CD4-positive, alpha-beta T cell treated with Interleukin-1 beta for 1 hour (primary cell): ENCODE results near the gene MAST4.

Experiments used
- DNase-seq, 2 donors: peaks; one replicate each; pipeline ENCODE4 v3.0.0-alpha.2; 2020 to 2022

The MAST4 gene

DNA sequence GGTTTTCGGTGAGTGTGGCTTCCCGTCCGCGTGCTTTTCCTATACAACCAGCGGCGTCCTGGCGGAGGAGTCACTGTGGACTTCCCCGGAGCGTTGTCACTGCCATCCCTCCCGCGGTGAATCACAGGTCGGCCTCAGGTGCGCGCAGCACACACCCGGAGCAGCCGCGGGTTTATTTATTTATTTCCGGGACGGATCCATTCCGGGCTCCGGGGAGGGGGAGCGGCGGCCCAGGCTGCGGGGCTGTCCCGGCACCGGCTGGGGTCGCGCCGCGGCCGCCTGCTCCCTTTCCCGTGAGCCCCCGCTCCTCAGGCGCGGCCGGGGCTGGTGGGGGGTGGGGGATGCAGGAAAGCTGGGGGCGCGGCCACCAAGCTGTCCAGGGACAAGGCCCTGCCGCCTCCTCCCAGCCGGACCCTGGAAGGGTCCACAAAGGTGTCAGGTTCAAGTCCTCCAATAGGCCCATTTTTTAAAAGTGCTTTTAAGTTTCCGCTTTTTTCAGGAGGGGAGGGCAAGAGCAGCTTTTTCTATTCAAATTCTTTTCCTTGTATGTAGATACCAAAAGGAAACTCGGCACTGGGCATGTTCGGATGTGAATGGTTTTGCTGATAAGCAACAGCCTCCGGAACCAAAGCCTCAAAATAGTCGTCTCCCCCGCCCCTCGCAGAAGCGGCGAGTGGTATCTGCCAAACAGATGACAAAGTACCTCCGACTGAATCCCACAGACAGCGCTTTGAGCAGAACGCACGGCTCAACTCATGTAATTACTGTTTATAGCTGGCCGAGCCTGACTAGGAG lies 407.9 kb downstream of the MAST4 start:
- peak; percentile 87 to 91 for DNase-seq

GRCh38 chr5:67004730-67005350 lies 408.6 kb downstream of the MAST4 start:
- DNase-seq = no peak

DNA sequence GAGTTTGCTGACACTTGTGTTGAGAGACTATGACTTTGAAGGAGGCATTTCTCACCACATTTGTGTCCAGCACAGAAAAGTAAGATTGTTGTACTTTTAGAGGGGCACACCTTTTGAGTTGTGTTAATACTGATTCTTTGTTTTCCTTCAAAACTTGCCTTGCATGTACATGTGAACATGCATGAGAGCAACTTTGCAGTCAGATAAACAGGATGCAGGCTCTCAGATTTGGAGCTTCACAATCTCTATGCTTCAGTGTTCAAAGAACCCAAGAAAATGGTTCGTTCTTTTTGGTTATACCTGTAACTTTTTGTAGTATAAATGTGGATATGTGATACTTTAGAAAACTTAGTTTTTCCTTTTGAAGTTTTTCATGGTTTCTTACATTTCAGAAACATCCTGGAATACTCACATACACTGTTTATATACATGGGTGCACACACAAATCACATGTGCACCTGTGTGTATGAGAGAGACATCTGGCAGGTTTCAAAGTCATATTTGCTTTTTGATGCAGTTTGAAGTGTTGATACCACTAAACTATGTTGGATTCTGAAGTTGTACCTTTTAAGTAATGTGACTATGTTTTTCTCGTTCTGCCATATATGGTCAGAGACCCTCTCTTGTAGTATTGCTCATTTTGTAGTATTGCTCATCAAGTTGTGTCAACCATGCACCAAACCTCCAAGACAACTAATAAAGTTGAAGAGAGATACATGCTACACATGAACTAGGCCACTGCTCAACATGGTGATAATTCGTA lies 409.7 kb downstream of the MAST4 start:
- peak in 1 of 2 donors; percentile 9 for DNase-seq

DNA sequence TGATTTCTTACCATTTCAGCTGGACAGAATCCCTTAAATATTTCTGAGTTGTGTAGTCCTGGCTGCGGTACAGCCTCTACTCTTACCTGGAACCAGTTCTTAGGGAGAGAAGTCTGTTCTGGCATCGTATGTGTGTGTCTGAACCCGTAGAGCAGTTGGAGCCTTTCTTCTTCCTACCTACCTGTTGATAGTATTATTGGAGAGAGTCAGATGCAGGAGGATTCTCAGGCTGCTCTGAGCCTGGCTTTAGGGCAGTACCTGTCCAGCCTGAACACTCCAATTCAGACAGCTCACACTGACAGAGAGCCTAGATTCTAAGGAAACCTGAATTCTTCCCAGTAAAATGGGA lies 410.3 kb downstream of the MAST4 start:
- DNase-seq = no peak

DNA sequence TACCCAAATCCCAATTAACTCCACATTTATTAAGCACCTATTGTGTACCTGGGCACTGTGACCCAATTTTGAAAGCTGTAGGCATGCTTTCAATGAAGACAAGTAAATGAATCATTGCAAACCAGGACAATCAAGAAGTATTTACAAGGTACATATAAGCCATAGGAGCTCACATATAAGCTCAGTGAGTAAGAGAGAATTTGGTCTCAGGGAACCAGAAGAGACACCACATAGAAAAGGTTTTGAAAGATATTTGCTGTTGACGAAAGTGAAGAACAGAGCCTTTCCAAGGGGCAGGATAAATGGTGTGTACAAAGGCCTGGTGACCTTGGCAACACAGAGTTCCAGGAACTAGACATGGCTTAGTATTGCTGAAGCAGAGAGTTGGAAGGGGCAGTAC lies 412.8 kb downstream of the MAST4 start:
- no peak for DNase-seq

- DNase-seq = no peak
Observed at GRCh38 chr5:67010684-67011409, 414.7 kb downstream of the MAST4 start.

DNA sequence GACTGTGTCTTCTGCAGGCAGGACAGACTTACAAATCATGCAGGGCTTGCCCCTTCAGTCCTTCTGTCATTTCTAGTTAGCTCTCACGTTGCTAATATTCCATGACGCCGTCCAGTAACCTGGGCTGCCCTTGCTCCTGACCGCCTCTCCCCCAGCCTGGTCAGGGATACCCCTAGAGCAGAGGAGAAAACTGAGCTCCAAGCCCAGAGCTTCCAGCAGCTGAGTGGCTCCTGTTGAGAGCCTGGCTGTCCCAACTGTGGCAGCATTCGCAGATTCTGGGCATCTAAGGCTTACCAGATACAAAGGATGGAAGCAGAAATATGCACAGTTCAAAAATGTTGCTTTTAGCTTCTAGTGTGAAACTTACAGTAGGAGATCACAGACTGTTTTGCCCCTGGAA lies 415.2 kb downstream of the MAST4 start:
- no peak for DNase-seq

- DNase-seq = no peak
Observed at GRCh38 chr5:67012171-67012570, 416.0 kb downstream of the MAST4 start.

DNA sequence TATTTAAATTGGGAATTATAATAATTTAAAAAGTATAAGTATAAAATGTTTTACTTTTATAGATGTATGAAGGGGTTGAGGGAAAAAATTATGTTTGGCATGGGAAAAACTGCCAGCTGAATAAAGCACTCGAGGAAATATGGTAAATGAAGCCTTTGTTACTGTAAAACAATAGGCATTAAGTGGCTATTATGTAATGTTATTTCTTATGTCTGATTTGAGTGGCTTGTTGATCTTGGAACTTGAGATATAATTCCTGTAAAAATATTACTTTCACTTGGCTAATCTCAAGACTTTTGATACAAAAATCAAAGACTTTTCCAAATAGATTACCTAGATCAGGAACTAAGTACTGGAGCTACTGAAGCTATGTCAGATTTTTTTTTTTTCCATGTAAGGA lies 417.5 kb downstream of the MAST4 start:
- DNase-seq = no peak

DNA sequence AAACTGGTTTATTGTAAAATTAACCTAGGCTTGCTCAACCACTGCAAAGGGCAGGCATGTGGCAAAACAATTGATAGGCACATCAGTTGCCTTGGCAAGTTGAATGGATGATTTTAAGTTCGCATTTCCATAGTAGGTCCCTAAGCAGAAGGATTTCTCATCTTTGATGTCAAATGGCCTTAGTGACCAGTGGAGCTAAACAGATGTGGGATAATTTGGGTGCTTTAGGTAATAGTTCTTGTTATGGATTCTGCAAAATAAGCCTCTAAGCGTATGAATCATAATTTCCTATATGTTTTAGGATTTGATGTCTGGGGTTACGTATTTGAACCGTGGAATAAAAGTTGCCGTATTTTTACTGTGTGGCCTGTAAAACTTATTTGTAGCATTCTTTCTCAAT lies 418.0 kb downstream of the MAST4 start:
- DNase-seq = no peak

- no peak for DNase-seq
Observed at GRCh38 chr5:67014957-67015400, 418.8 kb downstream of the MAST4 start.

- no peak for DNase-seq
Observed at GRCh38 chr5:67015541-67016191, 419.5 kb downstream of the MAST4 start.

DNA sequence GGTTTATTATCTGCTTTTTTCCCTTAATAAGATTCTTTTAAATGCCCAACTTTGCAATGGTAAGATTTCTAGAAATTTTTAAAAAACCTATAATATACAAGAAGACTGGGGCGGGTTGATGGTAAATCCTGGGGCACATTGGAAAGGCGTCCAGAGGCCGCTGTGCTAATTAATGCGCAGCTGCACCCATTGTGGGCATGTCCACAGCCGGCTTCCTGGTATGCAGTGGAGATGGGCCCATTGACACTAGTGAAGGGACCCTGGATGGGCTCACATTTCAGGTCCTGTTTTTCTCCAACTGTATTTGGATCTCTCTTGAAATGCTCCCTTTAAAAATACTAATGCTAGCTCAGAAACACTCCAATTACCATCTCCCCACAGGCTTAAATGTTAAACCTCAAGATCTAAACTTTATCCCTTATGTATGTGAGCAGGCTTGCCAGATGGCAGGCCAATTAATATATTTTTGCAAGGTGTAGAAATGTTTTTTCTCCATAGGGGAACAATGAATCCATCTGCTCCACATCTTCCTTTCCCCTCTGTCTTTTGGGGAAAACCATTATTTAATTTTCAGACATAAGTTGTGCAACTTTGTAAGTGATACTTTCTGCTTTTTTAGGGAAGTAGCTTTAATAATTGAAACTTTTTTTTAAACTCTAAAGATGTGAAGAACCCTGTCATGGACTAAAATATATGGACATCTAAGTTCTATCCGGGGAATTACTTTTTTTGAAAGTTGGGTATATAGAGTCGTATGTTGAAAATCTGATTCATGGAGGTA lies 423.1 kb downstream of the MAST4 start:
- DNase-seq = no peak

GRCh38 chr5:67020096-67020615 lies 424.0 kb downstream of the MAST4 start:
- DNase-seq = no peak

GRCh38 chr5:67021031-67021430 lies 424.8 kb downstream of the MAST4 start:
- no peak for DNase-seq

DNA sequence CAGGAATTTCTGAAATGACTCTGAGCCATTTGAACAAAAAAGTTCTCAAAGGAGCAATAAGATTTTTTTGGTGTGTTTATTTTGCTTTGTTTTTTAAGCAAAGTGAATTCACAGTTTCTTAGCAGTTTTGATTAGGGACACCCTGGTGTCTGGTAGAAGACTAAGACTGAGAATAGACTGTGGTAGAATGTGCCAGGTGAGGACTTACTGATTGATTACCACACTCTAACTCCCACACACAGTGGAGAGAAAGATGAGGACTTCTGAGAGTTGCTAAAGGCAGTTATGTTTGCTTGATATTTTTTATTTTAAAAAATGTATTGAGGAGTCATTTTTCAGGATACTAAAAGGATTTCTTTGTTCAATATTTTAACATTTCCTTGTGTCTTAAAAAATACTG lies 425.3 kb downstream of the MAST4 start:
- DNase-seq = no peak

- no peak for DNase-seq
Observed at GRCh38 chr5:67021962-67022361, 425.8 kb downstream of the MAST4 start.

DNA sequence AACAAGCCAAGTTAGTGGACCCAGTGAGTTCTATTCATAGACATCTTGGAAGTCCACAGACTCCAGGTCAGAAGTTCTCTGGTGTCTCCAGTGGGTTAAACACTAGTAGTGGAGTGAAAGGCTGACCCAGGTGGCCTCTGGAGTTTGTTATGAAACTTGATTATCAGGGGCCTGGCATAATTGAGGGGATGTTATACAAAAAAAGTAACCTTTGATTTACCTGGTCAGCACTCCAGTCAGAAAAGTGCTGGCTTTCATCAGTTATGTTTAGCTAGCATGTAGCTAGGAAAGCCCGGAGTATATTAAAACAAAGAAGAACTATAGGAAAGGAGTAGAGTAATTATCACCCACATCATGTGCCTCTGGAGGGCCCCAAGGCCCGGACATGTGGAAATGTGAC lies 429.3 kb downstream of the MAST4 start:
- DNase-seq = no peak

GRCh38 chr5:67026278-67026677 lies 430.1 kb downstream of the MAST4 start:
- DNase-seq = no peak

DNA sequence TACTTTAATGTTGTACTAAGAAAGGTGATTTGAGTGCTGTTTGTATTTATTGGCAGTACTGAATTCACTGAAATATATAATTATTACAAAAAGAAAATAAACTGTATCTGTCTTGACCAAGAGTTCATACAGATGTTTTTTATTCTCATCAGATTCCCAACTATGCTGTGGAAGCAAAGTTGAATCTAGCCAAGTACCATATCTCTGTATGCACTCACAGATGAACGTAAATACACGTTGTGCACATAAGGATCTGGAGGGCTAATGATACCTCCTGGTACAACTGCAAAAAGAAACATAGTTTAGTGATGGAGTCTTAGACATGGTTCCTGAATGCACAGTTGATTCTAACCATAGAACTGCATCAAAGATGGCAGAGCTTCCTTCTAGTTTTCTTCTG lies 431.0 kb downstream of the MAST4 start:
- DNase-seq = no peak

GRCh38 chr5:67028371-67028770 lies 432.2 kb downstream of the MAST4 start:
- no peak for DNase-seq

DNA sequence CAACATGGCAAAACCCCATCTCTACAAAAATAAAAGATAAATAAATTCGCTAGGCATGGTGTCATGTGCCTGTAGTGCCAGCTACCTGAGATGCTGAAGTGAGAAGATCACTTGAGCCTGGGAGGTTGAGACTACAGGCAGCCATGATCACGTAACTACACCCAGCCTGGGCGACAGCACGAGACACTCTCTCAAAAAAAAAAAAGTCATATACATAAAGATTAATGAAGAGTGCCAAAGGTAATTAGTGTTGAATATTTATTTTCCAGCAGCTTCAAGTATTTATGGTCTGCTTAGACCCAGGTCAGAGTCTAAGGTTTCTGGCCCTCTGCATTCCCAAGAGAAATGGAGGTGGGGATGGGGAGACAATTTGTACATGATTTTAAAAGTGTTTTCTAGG lies 432.7 kb downstream of the MAST4 start:
- no peak for DNase-seq
